Measurements from ENCODE around the gene FGF7.

FGF7 gene

GRCh38 chr15:49490966-49491365 is 67.9 kb downstream of the FGF7 start:
- no peaks in the 10 kb centered on the region for H3K4me1 ChIP-seq (ENCODE audit: low read depth, poor library complexity, severe bottlenecking)
- H3K9ac ChIP-seq = no peak overlapping the region
- H3K27me3 ChIP-seq (ENCODE audit: insufficient read depth, low read depth) = no peaks in the 10 kb centered on the region
- H2AFZ ChIP-seq (ENCODE audit: low read depth) = no peak overlapping the region
- H3K4me2 ChIP-seq = no peak overlapping the region
- no peak overlapping the region for H3K4me3 ChIP-seq (IDR thresholded peaks at IDR 0.05; ENCODE audit: insufficient read depth, low read depth, low read length)
- TF ChIP-seq CTCF (conservative IDR thresholded peaks at IDR 0.05; ENCODE audit: low read depth, low read length) = no peak
- no peaks in the 10 kb centered on the region for H4K20me1 ChIP-seq (ENCODE audit: insufficient read depth)
- no peak overlapping the region for H3K27ac ChIP-seq
- no peaks in the 10 kb centered on the region for H3K36me3 ChIP-seq (ENCODE audit: insufficient read depth)
- no peaks in the 10 kb centered on the region for H3K79me2 ChIP-seq (ENCODE audit: insufficient read depth, low read depth)

- no peaks in the 10 kb centered on the region for H4K20me1 ChIP-seq (ENCODE audit: insufficient read depth)
- no peak overlapping the region for H3K4me3 ChIP-seq (IDR thresholded peaks at IDR 0.05; ENCODE audit: insufficient read depth, low read depth, low read length)
- H3K4me2 ChIP-seq = no peak overlapping the region
- no peaks in the 10 kb centered on the region for H3K27me3 ChIP-seq (ENCODE audit: insufficient read depth, low read depth)
- no peak overlapping the region for H3K27ac ChIP-seq
- no peaks in the 10 kb centered on the region for H3K4me1 ChIP-seq (ENCODE audit: low read depth, poor library complexity, severe bottlenecking)
- no peaks in the 10 kb centered on the region for H3K79me2 ChIP-seq (ENCODE audit: insufficient read depth, low read depth)
- no peaks in the 10 kb centered on the region for H3K36me3 ChIP-seq (ENCODE audit: insufficient read depth)
- no peak overlapping the region for H3K9ac ChIP-seq
- no peak for TF ChIP-seq CTCF (conservative IDR thresholded peaks at IDR 0.05; ENCODE audit: low read depth, low read length)
- no peak overlapping the region for H2AFZ ChIP-seq (ENCODE audit: low read depth)
Measured at GRCh38 chr15:49492151-49492550, 69.1 kb downstream of the FGF7 start.

GRCh38 chr15:49492830-49493229 is 69.8 kb downstream of the FGF7 start:
- H3K4me3 ChIP-seq (IDR thresholded peaks at IDR 0.05; ENCODE audit: insufficient read depth, low read depth, low read length) = no peak overlapping the region
- no peaks in the 10 kb centered on the region for H3K27me3 ChIP-seq (ENCODE audit: insufficient read depth, low read depth)
- H3K9ac ChIP-seq = no peak overlapping the region
- no peak overlapping the region for H3K27ac ChIP-seq
- H4K20me1 ChIP-seq (ENCODE audit: insufficient read depth) = no peaks in the 10 kb centered on the region
- H3K4me2 ChIP-seq = no peak overlapping the region
- no peaks in the 10 kb centered on the region for H3K79me2 ChIP-seq (ENCODE audit: insufficient read depth, low read depth)
- TF ChIP-seq CTCF (conservative IDR thresholded peaks at IDR 0.05; ENCODE audit: low read depth, low read length) = no peak
- no peaks in the 10 kb centered on the region for H3K4me1 ChIP-seq (ENCODE audit: low read depth, poor library complexity, severe bottlenecking)
- H2AFZ ChIP-seq (ENCODE audit: low read depth) = no peak overlapping the region
- no peaks in the 10 kb centered on the region for H3K36me3 ChIP-seq (ENCODE audit: insufficient read depth)

- H4K20me1 ChIP-seq (ENCODE audit: insufficient read depth) = no peaks in the 10 kb centered on the region
- H3K9ac ChIP-seq = no peak overlapping the region
- H3K4me2 ChIP-seq = no peak overlapping the region
- H3K4me1 ChIP-seq (ENCODE audit: low read depth, poor library complexity, severe bottlenecking) = no peaks in the 10 kb centered on the region
- no peak for TF ChIP-seq CTCF (conservative IDR thresholded peaks at IDR 0.05; ENCODE audit: low read depth, low read length)
- H3K36me3 ChIP-seq (ENCODE audit: insufficient read depth) = no peaks in the 10 kb centered on the region
- H3K79me2 ChIP-seq (ENCODE audit: insufficient read depth, low read depth) = no peaks in the 10 kb centered on the region
- no peak overlapping the region for H2AFZ ChIP-seq (ENCODE audit: low read depth)
- no peak overlapping the region for H3K27ac ChIP-seq
- no peaks in the 10 kb centered on the region for H3K27me3 ChIP-seq (ENCODE audit: insufficient read depth, low read depth)
- H3K4me3 ChIP-seq (IDR thresholded peaks at IDR 0.05; ENCODE audit: insufficient read depth, low read depth, low read length) = no peak overlapping the region
Measured at GRCh38 chr15:49494842-49495241, 71.8 kb downstream of the FGF7 start.
